Esophagus squamous epithelium (tissue), 5 donors: ENCODE results near the gene KIF26A. TPM values are rescaled to one million over a fixed set of nuclear protein-coding genes. Genes with fewer than 3 reads are reported as not detected.

Experiments used
- DNase-seq: peaks from one replicate; lab custom pipeline; 2025; lab: John Stamatoyannopoulos, UW
- H3K27ac ChIP-seq, 4 donors: fragments of 200-600 bp; sonication (generic); one replicate each; pipeline ENCODE4 v1.5.1; 2016 to 2019; ENCODE audit warnings: mild to moderate bottlenecking in 1 of 4
- H3K27me3 ChIP-seq, 4 donors: fragments of 200-600 bp; sonication (generic); 1 replicate in 3 of 4; 2 replicates in 1 of 4; pipeline versions ENCODE4 v1.5.1 to v1.6.0; 2017 to 2021; ENCODE audit warnings: antibody characterized with exemption in 1 of 4
- H3K36me3 ChIP-seq, 3 donors: fragments of 200-600 bp; sonication (generic); one replicate each; pipeline ENCODE4 v1.5.1; 2016 to 2019
- H3K4me1 ChIP-seq, 3 donors: fragments of 200-600 bp; sonication (generic); one replicate each; pipeline ENCODE4 v1.5.1; 2017 to 2019
- H3K4me3 ChIP-seq, 4 donors: fragments of 200-600 bp; sonication (generic); 1 replicate in 3 of 4; 2 replicates in 1 of 4; pipeline ENCODE4 v1.5.1; 2016 to 2019; ENCODE audit warnings: mild to moderate bottlenecking in 2 of 4, moderate library complexity in 1 of 4
- H3K9me3 ChIP-seq, 3 donors: fragments of 200-600 bp; sonication (generic); one replicate each; pipeline ENCODE4 v1.5.1; 2016 to 2019
- CTCF ChIP-seq, 6 experiments: fragments of 450-650 bp in 4 of 6; fragments of 200-600 bp in 2 of 6; sonication (generic) in 2 of 6; IDR thresholded peaks; one replicate each; pipeline ENCODE4 v1.5.1; 2016 to 2019; ENCODE audit warnings: antibody characterized with exemption in 6 of 6, mild to moderate bottlenecking in 4 of 6, moderate library complexity in 4 of 6
- POLR2A ChIP-seq, 4 donors: fragments of 450-650 bp; IDR thresholded peaks; one replicate each; pipeline ENCODE4 v1.6.1; 2017; ENCODE audit warnings: antibody characterized with exemption in 4 of 4, mild to moderate bottlenecking in 4 of 4, moderate library complexity in 3 of 4
- WGBS, 2 donors: methylation state at CpG; one replicate each; pipeline ENCODE4 v1.1.5; 2018; 5-methylcytosine and 5-hydroxymethylcytosine counted together
- intact Hi-C: fragments of 100-400 bp; cut with DNase I; formaldehyde crosslinking; loops from one replicate; pipeline ENCODE4 v1.15.0; 2022
- total RNA-seq, 4 donors: library from RNA; depleted of rRNA; stranded (reverse); fragments of >200 nt; gene quantifications; one replicate each; pipeline ENCODE4 v1.1.0, GENCODE V29; 2016
- donor health status: DM: yes; HTN: yes; CAD: no.

Gene KIF26A
- total RNA-seq, 4 donors from 2014 or later = 0.80 to 2.7 (median 0.96) TPM

GRCh38 chr14:104148433-104149277 is 10.3 kb downstream of the KIF26A start:
- H3K4me3 ChIP-seq = no peak overlapping the region
- WGBS, 2 donors = 48 to 61% methylated on average over 4 of the region's 22 CpGs
- H3K27ac ChIP-seq = peak overlapping the region in 2 of 4 donors; percentile 33 to 44
- TF ChIP-seq CTCF (IDR thresholded peaks at IDR 0.05) = no peak
- no peak for TF ChIP-seq POLR2A (IDR thresholded peaks at IDR 0.05)
- H3K9me3 ChIP-seq = no peaks in the 10 kb centered on the region
- intact Hi-C loops = loop anchor here (10.0 kb wide), 1 partner anchor 486 kb away; no protein-coding TSS in a partner anchor
- H3K36me3 ChIP-seq = no peaks in the 10 kb centered on the region
- peaks cover 4 to 47% (median 14%) of the 10 kb centered on the region in 3 donors for H3K4me1 ChIP-seq
- no peak for DNase-seq
- peaks cover 0 to 15% (median 0%) of the 10 kb centered on the region in 4 donors for H3K27me3 ChIP-seq

- Histone ChIP-seq H3K36me3 (no peaks in the 10 kb centered on the region), H3K27ac (peak overlapping the region in 2 of 4 donors; percentile 33 to 44), H3K4me3 (no peak overlapping the region), H3K4me1 (peaks cover 4 to 47% (median 14%) of the 10 kb centered on the region in 3 donors), H3K27me3 (peaks cover 0 to 15% (median 0%) of the 10 kb centered on the region in 4 donors), H3K9me3 (no peaks in the 10 kb centered on the region)
- intact Hi-C loops = loop anchor here (10.0 kb wide), 1 partner anchor 486 kb away; no protein-coding TSS in a partner anchor
- no CpG with 5 or more reads among the region's 11 CpGs for WGBS, 2 donors
- DNase-seq = no peak
- TF ChIP-seq CTCF (IDR thresholded peaks at IDR 0.05) (no peak), POLR2A (IDR thresholded peaks at IDR 0.05) (no peak)
Measured at GRCh38 chr14:104149278-104149595, 10.8 kb downstream of the KIF26A start.

- peaks cover 4 to 47% (median 14%) of the 10 kb centered on the region in 3 donors for H3K4me1 ChIP-seq
- peak overlapping the region in 2 of 4 donors; percentile 33 to 44 for H3K27ac ChIP-seq
- no peak overlapping the region for H3K4me3 ChIP-seq
- intact Hi-C loops = loop anchor here (10.0 kb wide), 1 partner anchor 485 kb away; no protein-coding TSS in a partner anchor
- TF ChIP-seq POLR2A (IDR thresholded peaks at IDR 0.05) = no peak
- TF ChIP-seq CTCF (IDR thresholded peaks at IDR 0.05) = no peak
- 63% methylated on average over 2 of the region's 12 CpGs; no CpG with 5 or more reads in 1 of the 2 donors for WGBS, 2 donors
- DNase-seq = no peak
- peaks cover 0 to 15% (median 0%) of the 10 kb centered on the region in 4 donors for H3K27me3 ChIP-seq
- no peaks in the 10 kb centered on the region for H3K9me3 ChIP-seq
- H3K36me3 ChIP-seq = no peaks in the 10 kb centered on the region
Measured at GRCh38 chr14:104149617-104150135, 11.3 kb downstream of the KIF26A start.

- Histone ChIP-seq H3K27me3 (peaks cover 0 to 12% (median 0%) of the 10 kb centered on the region in 4 donors), H3K36me3 (no peaks in the 10 kb centered on the region), H3K4me3 (no peak overlapping the region), H3K4me1 (peaks cover 4 to 54% (median 14%) of the 10 kb centered on the region in 3 donors), H3K27ac (peak overlapping the region in 1 of 4 donors; percentile 44), H3K9me3 (no peaks in the 10 kb centered on the region)
- intact Hi-C loops = no loop called here
- TF ChIP-seq CTCF (IDR thresholded peaks at IDR 0.05) (no peak), POLR2A (IDR thresholded peaks at IDR 0.05) (no peak)
- WGBS, 2 donors = 70% methylated on average over 2 of the region's 19 CpGs; no CpG with 5 or more reads in 1 of the 2 donors
- DNase-seq = no peak
Measured at GRCh38 chr14:104150136-104151025, 12.0 kb downstream of the KIF26A start.
